Measurements from ENCODE around the gene MAVS. TPM values are rescaled to one million over a fixed set of nuclear protein-coding genes. Genes with fewer than 3 reads are reported as not detected.
A peak's percentile ranks its signal among the peaks of the same experiment; 100 is the strongest.

Gene MAVS
- total and polyA plus RNA-seq, 9 of the 15 experiments (the other 6 are each of a cell fraction or from before 2014, with no cell fraction given) = 1.6 to 22.0 (median 11.3) TPM

DNA sequence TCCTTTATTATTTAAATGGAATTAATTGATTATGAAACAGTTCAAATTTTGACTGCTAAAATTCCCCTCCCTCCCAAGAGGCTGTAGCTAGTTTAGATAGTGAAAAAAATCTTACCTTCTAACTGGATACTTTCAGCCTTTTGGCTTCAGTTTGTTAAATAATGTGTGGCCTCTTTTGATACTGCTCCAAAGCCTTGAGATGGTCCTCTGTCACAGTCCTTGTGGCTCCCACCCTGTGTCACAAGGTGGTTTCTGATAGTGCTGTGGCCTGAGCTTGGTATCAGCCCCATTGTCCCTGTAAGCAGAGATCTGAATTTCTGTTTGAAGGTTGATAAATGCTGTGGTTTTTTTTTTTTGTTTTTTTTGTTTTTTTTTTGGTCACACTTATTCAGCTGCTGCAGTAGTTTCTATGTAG is 63.3 kb downstream of the MAVS start (continued):
- TF ChIP-seq FOXA3 (CRISPR knock-in tag; conservative IDR thresholded peaks at IDR 0.05 in 1 of 2, IDR thresholded peaks at IDR 0.05 in 1 of 2) = peak in 1 of 2 experiments; percentile 53; a peak in 1 of 4 replicates
- TF ChIP-seq POLR2H (tag; IDR thresholded peaks at IDR 0.05; ENCODE audit: low read depth) = no peak
- no peak for TF ChIP-seq ZNF589 (CRISPR knock-in tag; IDR thresholded peaks at IDR 0.05; ENCODE audit: low read depth)
- peak; percentile 96 for TF ChIP-seq NCOR1 (IDR thresholded peaks at IDR 0.05)
- TF ChIP-seq, protein P1, sequence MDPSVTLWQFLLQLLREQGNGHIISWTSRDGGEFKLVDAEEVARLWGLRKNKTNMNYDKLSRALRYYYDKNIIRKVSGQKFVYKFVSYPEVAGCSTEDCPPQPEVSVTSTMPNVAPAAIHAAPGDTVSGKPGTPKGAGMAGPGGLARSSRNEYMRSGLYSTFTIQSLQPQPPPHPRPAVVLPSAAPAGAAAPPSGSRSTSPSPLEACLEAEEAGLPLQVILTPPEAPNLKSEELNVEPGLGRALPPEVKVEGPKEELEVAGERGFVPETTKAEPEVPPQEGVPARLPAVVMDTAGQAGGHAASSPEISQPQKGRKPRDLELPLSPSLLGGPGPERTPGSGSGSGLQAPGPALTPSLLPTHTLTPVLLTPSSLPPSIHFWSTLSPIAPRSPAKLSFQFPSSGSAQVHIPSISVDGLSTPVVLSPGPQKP (CRISPR knock-in tag; IDR thresholded peaks at IDR 0.05) = no peak
- no peak for TF ChIP-seq ZKSCAN1 (IDR thresholded peaks at IDR 0.05; ENCODE audit: low read depth, low read length)
- no peak for TF ChIP-seq ZBED1 (IDR thresholded peaks at IDR 0.05)
- TF ChIP-seq MEF2A (IDR thresholded peaks at IDR 0.05; ENCODE audit: control insufficient read depth, low read depth, low read length) = no peak
- TF ChIP-seq U2AF2 (optimal IDR thresholded peaks at IDR 0.05; ENCODE audit: low read depth, low read length) = no peak
- TF ChIP-seq, protein P2, sequence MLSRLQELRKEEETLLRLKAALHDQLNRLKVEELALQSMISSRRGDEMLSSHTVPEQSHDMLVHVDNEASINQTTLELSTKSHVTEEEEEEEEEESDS (CRISPR knock-in tag; IDR thresholded peaks at IDR 0.05) = no peak
- no peak for TF ChIP-seq ZSCAN32 (CRISPR knock-in tag; IDR thresholded peaks at IDR 0.05)
- TF ChIP-seq KDM5B (IDR thresholded peaks at IDR 0.05; ENCODE audit: insufficient replicate concordance, low read depth, low read length) = no peak
- TF ChIP-seq RCOR1 (IDR thresholded peaks at IDR 0.05; ENCODE audit: borderline replicate concordance in 1 of 2, low read depth in 2 of 2, low read length in 2 of 2) = peak; percentile 59 to 86; a peak in 3 of 4 replicates
- TF ChIP-seq ZNF140 (CRISPR knock-in tag; IDR thresholded peaks at IDR 0.05) = no peak
- no peak for TF ChIP-seq HDAC6 (IDR thresholded peaks at IDR 0.05; ENCODE audit: low read depth, low read length)
- no peak for TF ChIP-seq ETV1 (tag; conservative IDR thresholded peaks at IDR 0.05; ENCODE audit: low read depth)
- no peak for TF ChIP-seq RNF2 (IDR thresholded peaks at IDR 0.05)
- TF ChIP-seq ILK (tag; IDR thresholded peaks at IDR 0.05; ENCODE audit: borderline replicate concordance, low read depth) = no peak
- no peak for TF ChIP-seq HIVEP1 (CRISPR knock-in tag; IDR thresholded peaks at IDR 0.05)
- no peak for TF ChIP-seq ESRRB (CRISPR knock-in tag; IDR thresholded peaks at IDR 0.05; ENCODE audit: borderline replicate concordance)
- TF ChIP-seq YY1 (IDR thresholded peaks at IDR 0.05; ENCODE audit: borderline replicate concordance in 1 of 3, control insufficient read depth in 1 of 3, extremely low read depth in 1 of 3, insufficient read depth in 3 of 3, insufficient read length in 1 of 3, insufficient replicate concordance in 2 of 3, low read depth in 1 of 3, low read length in 2 of 3) = no peak
- TF ChIP-seq, protein P3, sequence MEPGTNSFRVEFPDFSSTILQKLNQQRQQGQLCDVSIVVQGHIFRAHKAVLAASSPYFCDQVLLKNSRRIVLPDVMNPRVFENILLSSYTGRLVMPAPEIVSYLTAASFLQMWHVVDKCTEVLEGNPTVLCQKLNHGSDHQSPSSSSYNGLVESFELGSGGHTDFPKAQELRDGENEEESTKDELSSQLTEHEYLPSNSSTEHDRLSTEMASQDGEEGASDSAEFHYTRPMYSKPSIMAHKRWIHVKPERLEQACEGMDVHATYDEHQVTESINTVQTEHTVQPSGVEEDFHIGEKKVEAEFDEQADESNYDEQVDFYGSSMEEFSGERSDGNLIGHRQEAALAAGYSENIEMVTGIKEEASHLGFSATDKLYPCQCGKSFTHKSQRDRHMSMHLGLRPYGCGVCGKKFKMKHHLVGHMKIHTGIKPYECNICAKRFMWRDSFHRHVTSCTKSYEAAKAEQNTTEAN (CRISPR knock-in tag; IDR thresholded peaks at IDR 0.05) = no peak
